Stimulated activated naive CD8-positive, alpha-beta T cell treated with anti-CD3 and anti-CD28 coated beads, Interleukin-15, amount 100 ng/mL, for 72 hours (primary cell): ENCODE results near the gene KCTD20.
"Not testable (repeated sequence)": the region's sequence is repeated elsewhere in the genome, so short reads cannot be mapped to it uniquely, and the experiment has no call there.

Source experiments
- ATAC-seq: fragments of 150-1000 bp; cut with Tn5 transposase; 2 replicates; pipeline ENCODE4 v1.10.0; 2021; ENCODE audit warnings: mild to moderate bottlenecking, moderate library complexity
- DNase-seq, 2 donors: peaks; one replicate each; pipeline ENCODE4 v3.0.0; 2021 to 2022
- H3K27ac Mint-ChIP-seq, 2 donors: one replicate each; pipeline ENCODE4 v1.8.0; 2022; ENCODE audit warnings: mild to moderate bottlenecking in 2 of 2, mixed read lengths in 2 of 2, moderate library complexity in 2 of 2
- H3K27me3 Mint-ChIP-seq: one replicate; pipeline ENCODE4 v1.8.0; 2022; ENCODE audit warnings: mixed read lengths
- H3K4me1 Mint-ChIP-seq: one replicate; pipeline ENCODE4 v1.8.0; 2022; ENCODE audit warnings: mild to moderate bottlenecking, mixed read lengths
- H3K4me3 Mint-ChIP-seq, 2 donors: one replicate each; pipeline ENCODE4 v1.8.0; 2022; ENCODE audit warnings: mild to moderate bottlenecking in 2 of 2, mixed read lengths in 2 of 2, moderate library complexity in 1 of 2
- H3K9me3 Mint-ChIP-seq, 2 donors: one replicate each; pipeline ENCODE4 v1.8.0; 2022; ENCODE audit warnings: mixed read lengths in 2 of 2

The KCTD20 gene

DNA sequence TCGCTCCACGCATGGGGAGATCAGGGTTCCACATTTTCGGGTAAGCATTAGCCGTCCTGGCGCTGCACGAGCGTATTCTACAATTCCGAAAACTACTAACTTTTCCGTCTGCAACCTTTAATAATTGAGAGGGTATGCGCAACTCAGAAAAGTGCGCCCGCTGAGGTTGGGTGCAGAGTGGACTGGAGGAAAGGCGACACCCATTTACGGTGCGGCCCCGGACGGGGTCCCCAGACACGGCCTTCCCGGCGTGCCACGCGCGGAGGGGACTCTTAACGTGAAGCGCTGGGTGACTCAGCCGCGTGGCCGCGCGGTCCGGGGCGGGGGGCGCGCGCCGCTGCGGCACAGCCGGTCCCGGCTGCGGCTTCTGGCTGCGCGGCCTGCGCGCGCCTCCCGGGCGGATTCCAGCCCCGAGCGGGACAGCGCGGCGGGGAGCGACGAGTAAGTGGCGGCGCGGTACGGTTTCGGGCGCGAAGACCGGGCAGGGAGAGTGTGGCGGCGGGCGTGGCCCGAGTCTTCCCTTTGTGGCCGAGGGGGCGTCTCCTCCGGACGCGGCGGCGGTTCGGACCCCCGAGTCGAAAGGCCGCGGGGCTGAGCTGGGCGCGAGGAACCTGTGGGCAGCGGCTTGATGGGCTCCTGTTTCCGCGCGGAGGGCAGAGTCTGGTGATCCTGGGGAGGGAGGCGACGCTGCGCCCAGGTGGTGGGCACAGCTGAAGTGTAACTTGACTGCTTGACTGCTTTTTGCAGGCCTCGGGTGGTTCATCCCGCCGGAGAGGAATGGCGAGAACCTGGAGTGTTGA is at the start of gene KCTD20, which contains the start of gene PXT1:
KCTD20 (plus strand) TSS at position 330 of the 800 bp plus-strand sequence. CDS start 27,098 bp downstream, outside the sequence.
PXT1 (minus strand) TSS at position 184 of the 800 bp plus-strand sequence. CDS start 16,772 bp downstream, outside the sequence.
- H3K27ac Mint-ChIP-seq: peak within 1 kb of the TSS; percentile 96 to 97
- no peaks in the 10 kb centered on the region for H3K27me3 Mint-ChIP-seq
- H3K4me3 Mint-ChIP-seq: peak within 1 kb of the TSS; percentile 94 to 95
- DNase-seq (peak; percentile 86 to 90), ATAC-seq (peak; percentile 94)
- H3K4me1 Mint-ChIP-seq: peaks cover 40% of the 10 kb centered on the region
- no peaks in the 10 kb centered on the region for H3K9me3 Mint-ChIP-seq

DNA sequence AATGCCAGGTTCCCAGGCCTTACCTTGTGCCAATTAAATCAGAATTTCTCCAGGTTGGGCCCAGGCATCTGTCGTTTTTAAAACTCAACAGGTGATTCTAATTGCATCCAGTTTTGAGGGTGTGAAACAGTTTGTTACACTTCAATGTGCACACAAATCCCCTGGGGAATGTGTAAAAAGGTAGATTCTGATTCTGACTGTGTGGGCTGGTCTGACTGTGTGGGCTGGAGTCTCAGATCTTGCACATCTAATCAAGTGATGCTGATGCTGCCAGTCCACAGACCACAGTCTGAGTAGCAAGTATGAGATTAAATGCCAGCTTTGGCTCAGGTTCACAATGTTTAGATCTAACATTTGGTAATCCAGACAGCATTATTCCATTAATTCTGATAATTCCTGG is 42.8 kb upstream of the KCTD20 start:
- peaks cover 16% of the 10 kb centered on the region for H3K27me3 Mint-ChIP-seq
- ATAC-seq (no peak), DNase-seq (no peak)
- no peak overlapping the region for H3K27ac Mint-ChIP-seq
- no peaks in the 10 kb centered on the region for H3K9me3 Mint-ChIP-seq
- H3K4me1 Mint-ChIP-seq: no peaks in the 10 kb centered on the region
- H3K4me3 Mint-ChIP-seq: no peak overlapping the region

DNA sequence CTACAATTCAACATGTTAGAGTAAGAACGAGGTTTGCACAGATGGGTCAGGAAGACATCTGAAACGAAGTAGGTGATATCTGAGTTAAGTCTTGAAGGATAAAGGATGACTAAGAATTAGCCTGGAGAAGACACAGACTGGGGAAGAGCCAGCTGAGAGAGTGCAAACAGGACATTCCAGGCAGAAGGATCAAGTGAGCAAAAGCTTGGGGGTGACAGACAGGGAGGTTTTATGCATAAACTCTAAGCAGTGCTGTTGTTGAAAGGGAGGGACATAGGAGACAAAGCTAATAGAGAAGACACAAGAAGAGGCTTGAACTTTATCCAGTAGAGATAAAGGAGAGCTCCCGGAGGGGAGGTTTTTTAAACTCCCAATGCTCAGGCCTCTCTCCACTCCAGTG is 40.3 kb upstream of the KCTD20 start:
- no peaks in the 10 kb centered on the region for H3K4me1 Mint-ChIP-seq
- no peak overlapping the region for H3K27ac Mint-ChIP-seq
- no peak overlapping the region for H3K4me3 Mint-ChIP-seq
- ATAC-seq: no peak
- peaks cover 16% of the 10 kb centered on the region for H3K27me3 Mint-ChIP-seq
- no peak for DNase-seq
- no peaks in the 10 kb centered on the region for H3K9me3 Mint-ChIP-seq

DNA sequence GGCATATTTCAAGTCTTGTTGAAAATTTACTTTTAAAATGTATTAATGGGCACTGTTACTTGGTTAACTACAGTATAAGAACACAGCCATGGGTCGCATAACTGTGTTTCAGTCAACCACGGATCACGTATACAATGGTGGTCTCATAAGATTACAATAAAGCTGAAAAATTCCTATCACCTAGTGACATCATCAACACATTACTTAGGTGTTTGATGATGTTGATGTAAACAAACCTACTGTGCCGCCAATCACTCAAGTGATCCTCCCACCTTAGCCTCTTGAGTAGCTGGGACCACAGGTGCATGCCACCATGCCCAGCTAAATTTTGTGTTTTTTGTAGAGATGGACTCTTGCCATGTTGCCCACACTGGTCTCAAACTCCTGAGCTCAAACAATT is 38.6 kb upstream of the KCTD20 start:
- no peak overlapping the region for H3K27ac Mint-ChIP-seq
- peaks cover 15% of the 10 kb centered on the region for H3K27me3 Mint-ChIP-seq
- H3K9me3 Mint-ChIP-seq: no peaks in the 10 kb centered on the region
- H3K4me1 Mint-ChIP-seq: no peaks in the 10 kb centered on the region
- DNase-seq (no peak), ATAC-seq (no peak)
- H3K4me3 Mint-ChIP-seq: no peak overlapping the region

DNA sequence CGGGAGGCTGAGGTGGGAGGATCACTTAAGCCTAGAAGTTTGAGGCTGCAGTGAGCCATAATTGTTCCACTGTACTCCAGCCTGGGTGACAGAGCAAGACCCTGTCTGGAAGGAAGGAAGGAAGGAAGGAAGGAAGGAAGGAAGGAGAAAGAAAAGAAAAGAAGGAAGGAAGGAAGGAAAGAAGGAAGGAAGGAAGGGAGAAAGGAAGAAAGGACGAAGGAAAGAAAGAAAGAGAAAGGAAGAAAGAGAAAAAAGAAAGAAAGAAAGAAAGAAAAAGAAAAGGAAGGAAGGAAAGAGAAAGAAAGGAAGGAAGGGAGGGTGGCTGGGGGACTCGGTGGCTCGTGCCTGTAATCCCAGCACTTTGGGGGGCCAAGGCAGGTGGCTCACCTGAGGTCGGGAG is 33.1 kb upstream of the KCTD20 start:
- H3K9me3 Mint-ChIP-seq, H3K4me1 Mint-ChIP-seq, ATAC-seq, H3K27me3 Mint-ChIP-seq, H3K27ac Mint-ChIP-seq, DNase-seq, H3K4me3 Mint-ChIP-seq: not testable (repeated sequence)

DNA sequence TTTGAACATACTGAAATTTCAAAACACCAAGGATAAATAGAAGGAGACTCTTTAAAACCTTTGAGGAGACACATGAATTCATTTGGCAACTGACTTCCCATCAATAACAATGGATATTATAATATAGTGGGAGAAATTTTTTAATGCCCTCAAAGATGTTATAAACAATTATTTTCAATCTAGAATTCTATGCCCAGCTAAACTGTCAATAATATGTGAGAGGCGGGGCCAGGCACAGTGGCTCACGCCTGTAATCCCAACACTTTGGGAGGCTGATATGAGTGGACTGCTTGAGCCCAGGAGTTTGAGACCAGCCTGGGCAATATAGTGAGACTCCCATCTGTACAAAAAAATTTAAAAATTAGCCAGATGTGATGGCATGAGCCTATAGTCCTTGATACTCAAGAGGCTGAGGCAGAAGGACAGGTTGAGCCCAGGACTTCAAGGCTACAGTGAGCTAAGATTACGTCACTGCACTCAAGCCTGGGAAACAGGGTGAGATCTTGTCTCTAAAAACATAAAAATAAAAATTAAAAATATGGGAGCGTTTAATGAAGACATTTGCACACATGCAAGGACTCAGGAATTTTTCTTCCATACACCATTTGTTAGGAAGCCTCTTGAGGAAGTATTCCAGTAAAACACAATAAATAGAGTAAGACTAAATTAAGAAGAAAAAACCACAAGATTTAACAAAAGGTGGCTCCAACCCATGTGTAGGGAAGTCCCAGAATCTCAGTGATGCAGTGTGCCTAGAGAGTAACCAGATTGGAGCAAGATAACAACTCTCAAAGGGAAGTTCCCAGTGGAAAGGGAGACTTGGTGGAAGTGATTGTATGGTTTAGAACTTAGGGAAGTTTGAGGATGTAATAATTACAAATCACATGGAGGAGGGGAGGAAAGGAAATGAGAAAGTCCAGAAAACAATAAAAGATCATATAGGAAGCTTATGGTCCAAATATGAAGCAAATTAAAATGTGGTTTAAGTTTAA is 29.0 kb upstream of the KCTD20 start:
- H3K27ac Mint-ChIP-seq: no peak overlapping the region
- no peaks in the 10 kb centered on the region for H3K27me3 Mint-ChIP-seq
- DNase-seq (no peak), ATAC-seq (no peak)
- no peaks in the 10 kb centered on the region for H3K4me1 Mint-ChIP-seq
- no peak overlapping the region for H3K4me3 Mint-ChIP-seq
- peaks cover 5 to 8% of the 10 kb centered on the region in 2 donors for H3K9me3 Mint-ChIP-seq

DNA sequence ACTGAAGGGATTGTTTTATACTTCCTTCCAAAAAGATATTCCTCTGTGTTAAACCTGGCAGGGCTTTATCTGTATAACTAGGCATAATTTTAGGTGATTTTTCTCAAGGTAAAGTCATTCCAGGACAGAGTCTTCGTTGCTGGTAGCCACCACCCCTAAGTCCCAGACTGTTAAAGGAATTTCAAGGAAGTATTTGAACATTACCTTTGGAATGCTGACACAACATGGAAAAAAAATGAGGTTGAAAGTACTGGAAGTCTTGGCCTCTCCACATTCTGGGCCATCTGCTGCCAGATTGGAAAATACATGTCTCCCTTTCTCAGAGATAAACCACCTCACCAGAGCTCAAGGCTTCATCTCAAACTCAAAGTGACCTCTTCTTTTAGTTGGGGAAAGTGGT is 28.3 kb upstream of the KCTD20 start:
- ATAC-seq (no peak), DNase-seq (no peak)
- H3K4me1 Mint-ChIP-seq: no peaks in the 10 kb centered on the region
- no peak overlapping the region for H3K27ac Mint-ChIP-seq
- H3K9me3 Mint-ChIP-seq: peaks cover 5 to 8% of the 10 kb centered on the region in 2 donors
- H3K4me3 Mint-ChIP-seq: no peak overlapping the region
- no peaks in the 10 kb centered on the region for H3K27me3 Mint-ChIP-seq

DNA sequence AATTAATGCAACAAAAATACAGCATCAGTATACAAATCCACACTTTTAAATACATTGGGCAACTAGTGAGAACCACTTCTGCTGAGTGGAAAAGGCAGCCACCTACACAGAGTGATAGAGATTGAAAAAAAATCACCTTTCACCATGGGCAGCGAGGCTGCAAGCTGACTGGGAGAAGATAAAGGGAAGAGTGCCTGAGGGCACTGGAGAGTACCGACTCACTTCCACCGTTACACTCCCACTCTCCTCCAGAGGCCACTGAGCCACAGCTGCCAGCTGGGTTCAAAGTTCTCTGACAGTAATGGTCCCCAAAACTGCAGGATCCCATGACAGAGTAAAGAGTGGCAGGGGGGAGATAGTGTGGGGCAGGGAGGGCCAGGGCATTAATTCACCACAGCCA is 24.2 kb upstream of the KCTD20 start:
- H3K4me3 Mint-ChIP-seq: no peak overlapping the region
- H3K27me3 Mint-ChIP-seq: no peaks in the 10 kb centered on the region
- H3K27ac Mint-ChIP-seq: no peak overlapping the region
- H3K4me1 Mint-ChIP-seq: peaks cover 14% of the 10 kb centered on the region
- no peak for ATAC-seq
- no peak for DNase-seq
- no peaks in the 10 kb centered on the region for H3K9me3 Mint-ChIP-seq

DNA sequence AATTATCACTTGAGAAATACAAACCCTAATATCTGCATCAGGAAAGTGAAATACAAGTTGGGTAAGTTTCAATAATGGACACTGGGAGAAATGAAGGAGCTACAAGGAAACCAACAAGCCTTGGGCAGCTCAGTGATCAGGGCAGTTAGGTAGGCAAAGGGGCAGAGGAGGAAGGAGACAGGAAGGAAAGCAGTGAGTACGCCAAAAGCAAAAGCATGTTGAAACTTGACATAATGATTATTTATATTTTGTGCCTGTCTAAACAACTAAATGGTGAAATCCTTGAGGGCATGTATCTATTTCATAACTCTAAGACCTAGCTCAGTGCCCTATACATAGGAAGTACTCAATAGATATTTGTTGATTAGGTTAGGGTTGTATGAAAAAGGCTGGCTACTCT is 23.5 kb upstream of the KCTD20 start:
- no peaks in the 10 kb centered on the region for H3K9me3 Mint-ChIP-seq
- no peaks in the 10 kb centered on the region for H3K27me3 Mint-ChIP-seq
- no peak for DNase-seq
- H3K4me1 Mint-ChIP-seq: peaks cover 21% of the 10 kb centered on the region
- no peak overlapping the region for H3K27ac Mint-ChIP-seq
- no peak overlapping the region for H3K4me3 Mint-ChIP-seq
- ATAC-seq: no peak

DNA sequence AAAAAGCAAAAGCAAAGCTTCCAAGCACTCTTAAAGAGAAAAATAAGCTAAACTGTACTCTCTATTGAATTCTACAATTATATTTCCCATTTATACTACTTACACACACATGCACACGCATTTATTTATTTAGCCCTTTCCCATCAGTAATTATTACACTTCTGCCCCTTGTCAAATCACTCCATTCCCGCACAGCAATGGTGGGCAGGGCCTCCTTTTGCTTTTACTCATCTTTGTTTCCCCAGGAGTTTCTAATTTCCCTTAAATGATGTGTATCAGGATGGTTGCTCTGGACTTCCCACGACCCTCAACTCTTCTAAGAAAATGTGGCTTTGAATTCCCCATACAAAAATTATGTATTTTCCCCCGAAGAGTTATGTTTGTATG is 20.1 kb upstream of the KCTD20 start:
- Mint-ChIP-seq H3K4me1 (peaks cover 22% of the 10 kb centered on the region), H3K27ac (peak overlapping the region; percentile 92 to 93), H3K27me3 (no peaks in the 10 kb centered on the region), H3K4me3 (peak overlapping the region; percentile 85 to 93), H3K9me3 (no peaks in the 10 kb centered on the region)
- DNase-seq (no peak), ATAC-seq (no peak)

DNA sequence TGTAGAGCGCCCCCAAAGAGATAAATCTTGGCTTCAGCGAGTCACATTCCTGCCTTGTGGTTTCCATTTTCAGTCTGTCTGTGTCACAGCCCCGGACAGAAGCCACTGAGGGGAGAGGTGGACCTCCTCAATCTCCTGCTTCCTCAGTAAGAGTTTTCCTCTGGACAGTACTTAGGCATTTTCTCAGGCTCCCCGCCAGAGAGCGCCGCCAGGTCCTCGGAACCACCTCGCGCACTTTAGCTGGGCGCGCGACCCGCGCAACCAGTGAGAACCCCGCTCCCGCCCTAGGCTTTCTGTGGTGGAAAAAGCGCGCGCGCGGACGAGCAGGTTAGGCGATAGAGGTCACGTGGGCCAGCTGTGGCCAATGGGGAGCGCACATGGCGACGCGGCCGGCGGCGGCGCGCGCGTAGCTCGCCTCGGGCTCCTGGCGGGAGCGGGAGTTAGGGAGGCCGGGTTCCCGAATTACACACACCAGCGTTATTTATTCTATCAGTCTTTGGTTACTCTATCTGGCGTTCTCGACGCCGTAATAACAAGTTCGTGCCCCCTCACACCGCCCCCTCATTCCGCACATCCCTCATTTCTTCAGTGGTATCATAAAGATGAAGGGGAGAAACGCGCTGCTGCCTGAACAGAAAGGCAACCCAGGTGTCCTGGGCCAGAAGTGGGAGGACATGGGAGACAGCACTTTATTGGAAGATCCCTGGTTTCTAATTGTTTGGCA is 19.5 kb upstream of the KCTD20 start:
- H3K4me1 Mint-ChIP-seq: peaks cover 22% of the 10 kb centered on the region
- H3K27ac Mint-ChIP-seq: peak overlapping the region; percentile 93 to 94
- no peaks in the 10 kb centered on the region for H3K9me3 Mint-ChIP-seq
- DNase-seq: peak; percentile 95 to 98
- H3K27me3 Mint-ChIP-seq: no peaks in the 10 kb centered on the region
- ATAC-seq: peak; percentile 98
- peak overlapping the region; percentile 85 to 93 for H3K4me3 Mint-ChIP-seq

DNA sequence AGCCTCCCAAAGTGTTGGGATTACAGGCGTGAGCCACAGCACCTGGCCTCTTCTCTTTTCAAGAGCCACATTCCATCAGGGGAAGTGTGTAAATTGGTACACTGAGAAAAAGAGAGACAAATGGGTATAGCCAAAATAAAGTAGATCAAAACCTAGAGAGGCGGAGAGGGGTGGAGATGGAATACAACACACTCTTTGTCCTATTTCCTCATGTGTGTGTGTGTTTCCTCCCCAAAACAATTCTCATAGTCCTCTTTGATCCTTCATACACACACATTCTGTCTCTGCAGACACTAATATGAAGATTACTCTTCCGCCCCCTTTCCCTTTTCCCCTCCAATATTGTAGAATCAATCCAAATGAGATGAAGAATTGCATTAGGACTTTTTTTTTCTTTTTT is 16.2 kb upstream of the KCTD20 start:
- Mint-ChIP-seq H3K27ac (no peak overlapping the region), H3K4me3 (no peak overlapping the region), H3K9me3 (no peaks in the 10 kb centered on the region), H3K4me1 (peaks cover 22% of the 10 kb centered on the region), H3K27me3 (no peaks in the 10 kb centered on the region)
- ATAC-seq: no peak
- no peak for DNase-seq

DNA sequence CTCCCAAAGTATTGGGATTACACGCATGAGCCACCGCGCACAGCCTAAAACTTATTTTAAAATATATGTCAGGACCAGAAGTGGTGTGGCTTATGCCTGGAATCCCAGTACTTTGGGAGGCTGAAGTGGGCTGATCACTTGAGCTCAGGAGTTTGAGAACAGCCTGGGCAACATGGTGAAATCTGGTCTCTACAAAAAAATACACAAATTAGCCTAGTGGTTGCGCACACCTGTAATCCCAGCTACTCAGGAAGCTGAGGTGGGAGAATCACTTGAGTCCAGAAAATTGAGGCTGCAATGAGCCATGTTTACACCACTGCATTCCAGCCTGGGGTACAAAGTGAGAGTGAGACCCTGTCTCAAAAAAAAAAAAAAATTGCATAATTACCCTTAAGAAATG is 13.9 kb upstream of the KCTD20 start:
- no peaks in the 10 kb centered on the region for H3K9me3 Mint-ChIP-seq
- ATAC-seq: no peak

DNA sequence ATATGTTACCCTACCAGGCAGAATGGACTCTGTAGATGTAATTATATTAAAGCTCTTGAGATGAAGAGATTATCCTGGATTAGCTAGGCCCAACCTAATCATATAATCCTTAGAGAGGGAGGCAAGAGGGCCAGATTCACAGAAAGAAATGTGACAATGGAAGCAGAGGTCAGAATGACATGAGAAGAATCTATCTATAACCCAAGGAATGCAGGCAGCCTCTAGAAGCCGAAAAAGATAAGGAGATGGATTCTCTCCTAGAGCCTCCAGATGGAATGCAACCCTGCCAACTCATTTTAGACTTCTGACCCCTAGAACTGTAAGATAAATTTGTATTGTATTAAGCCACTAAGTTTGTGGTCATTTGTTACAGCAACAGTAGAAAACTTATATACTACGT is 12.4 kb upstream of the KCTD20 start:
- H3K9me3 Mint-ChIP-seq: no peaks in the 10 kb centered on the region
- no peak for DNase-seq
- no peaks in the 10 kb centered on the region for H3K27me3 Mint-ChIP-seq
- no peak overlapping the region for H3K4me3 Mint-ChIP-seq
- peaks cover 9% of the 10 kb centered on the region for H3K4me1 Mint-ChIP-seq
- H3K27ac Mint-ChIP-seq: no peak overlapping the region
- no peak for ATAC-seq

More for the DNA sequence above, 13.9 kb upstream of the KCTD20 start:
- DNase-seq: no peak
- H3K27ac Mint-ChIP-seq: no peak overlapping the region
- peaks cover 13% of the 10 kb centered on the region for H3K4me1 Mint-ChIP-seq
- H3K27me3 Mint-ChIP-seq: no peaks in the 10 kb centered on the region
- H3K4me3 Mint-ChIP-seq: no peak overlapping the region

DNA sequence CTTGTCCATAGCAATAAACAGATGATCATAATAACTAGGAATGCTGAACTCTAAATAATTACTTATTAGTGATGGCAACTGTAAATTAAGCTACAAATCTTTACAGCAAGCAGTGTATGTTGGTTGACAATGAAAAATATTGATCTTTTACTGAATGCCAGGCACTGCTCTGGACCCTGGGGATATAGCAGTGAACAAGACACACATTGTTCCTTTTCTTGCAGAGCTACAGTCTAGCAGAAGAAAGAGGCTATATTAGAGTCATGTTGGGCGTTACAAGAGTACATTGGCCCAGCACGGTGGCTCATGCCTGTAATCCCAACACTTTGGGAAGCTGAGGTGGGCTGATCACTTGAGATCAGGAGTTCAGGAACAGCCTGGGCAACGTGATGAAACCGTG is 11.6 kb upstream of the KCTD20 start:
- H3K4me1 Mint-ChIP-seq: peaks cover 9% of the 10 kb centered on the region
- H3K9me3 Mint-ChIP-seq: no peaks in the 10 kb centered on the region
- no peak overlapping the region for H3K27ac Mint-ChIP-seq
- DNase-seq: no peak
- H3K27me3 Mint-ChIP-seq: no peaks in the 10 kb centered on the region
- ATAC-seq: no peak
- H3K4me3 Mint-ChIP-seq: no peak overlapping the region
